Measurements from ENCODE around the gene TSPEAR.

DNA sequence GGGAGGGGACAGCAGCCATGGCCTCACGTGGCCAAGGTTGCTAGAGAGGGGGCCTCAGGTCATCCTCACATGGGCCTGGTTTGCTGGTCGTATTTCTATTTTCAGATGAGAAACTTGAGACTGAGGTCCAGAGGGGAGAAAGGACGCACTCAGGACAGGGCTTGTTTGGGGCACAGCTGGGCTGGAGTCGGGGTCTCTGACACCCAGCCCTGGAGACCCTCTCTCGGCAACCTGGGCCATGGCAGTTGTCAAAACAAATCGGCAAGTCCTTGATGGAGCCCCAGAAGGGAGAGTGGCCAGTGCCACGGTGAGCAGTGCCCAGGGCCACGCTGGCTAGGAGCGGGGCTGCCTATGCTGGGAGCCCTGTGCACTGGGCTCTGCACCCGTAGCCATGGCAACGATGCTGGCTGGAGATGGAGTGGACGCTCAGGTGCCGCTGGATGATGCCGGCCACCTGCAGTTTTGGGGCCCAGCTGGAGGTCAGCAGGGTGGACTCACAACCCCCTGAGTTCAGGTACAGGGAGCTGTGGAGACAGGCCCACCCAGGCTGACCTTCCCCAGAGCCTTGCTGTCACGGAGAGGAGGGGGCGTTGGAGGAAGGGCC is 244.9 kb downstream of the TSPEAR start:
- no peak for TF ChIP-seq CTCF (IDR thresholded peaks at IDR 0.05)
- no peak for TF ChIP-seq POLR2A (IDR thresholded peaks at IDR 0.05)
